GM19463 (cell line): ENCODE results near the gene ISLR.

Source experiments
- ATAC-seq: cut with Tn5 transposase; IDR thresholded peaks from one replicate; pipeline ENCODE4 v1.9.1; 2021; ENCODE audit warnings: mild to moderate bottlenecking, moderate library complexity; ENCODE audit not compliant: unreplicated experiment

ISLR gene, protein sequence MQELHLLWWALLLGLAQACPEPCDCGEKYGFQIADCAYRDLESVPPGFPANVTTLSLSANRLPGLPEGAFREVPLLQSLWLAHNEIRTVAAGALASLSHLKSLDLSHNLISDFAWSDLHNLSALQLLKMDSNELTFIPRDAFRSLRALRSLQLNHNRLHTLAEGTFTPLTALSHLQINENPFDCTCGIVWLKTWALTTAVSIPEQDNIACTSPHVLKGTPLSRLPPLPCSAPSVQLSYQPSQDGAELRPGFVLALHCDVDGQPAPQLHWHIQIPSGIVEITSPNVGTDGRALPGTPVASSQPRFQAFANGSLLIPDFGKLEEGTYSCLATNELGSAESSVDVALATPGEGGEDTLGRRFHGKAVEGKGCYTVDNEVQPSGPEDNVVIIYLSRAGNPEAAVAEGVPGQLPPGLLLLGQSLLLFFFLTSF

DNA sequence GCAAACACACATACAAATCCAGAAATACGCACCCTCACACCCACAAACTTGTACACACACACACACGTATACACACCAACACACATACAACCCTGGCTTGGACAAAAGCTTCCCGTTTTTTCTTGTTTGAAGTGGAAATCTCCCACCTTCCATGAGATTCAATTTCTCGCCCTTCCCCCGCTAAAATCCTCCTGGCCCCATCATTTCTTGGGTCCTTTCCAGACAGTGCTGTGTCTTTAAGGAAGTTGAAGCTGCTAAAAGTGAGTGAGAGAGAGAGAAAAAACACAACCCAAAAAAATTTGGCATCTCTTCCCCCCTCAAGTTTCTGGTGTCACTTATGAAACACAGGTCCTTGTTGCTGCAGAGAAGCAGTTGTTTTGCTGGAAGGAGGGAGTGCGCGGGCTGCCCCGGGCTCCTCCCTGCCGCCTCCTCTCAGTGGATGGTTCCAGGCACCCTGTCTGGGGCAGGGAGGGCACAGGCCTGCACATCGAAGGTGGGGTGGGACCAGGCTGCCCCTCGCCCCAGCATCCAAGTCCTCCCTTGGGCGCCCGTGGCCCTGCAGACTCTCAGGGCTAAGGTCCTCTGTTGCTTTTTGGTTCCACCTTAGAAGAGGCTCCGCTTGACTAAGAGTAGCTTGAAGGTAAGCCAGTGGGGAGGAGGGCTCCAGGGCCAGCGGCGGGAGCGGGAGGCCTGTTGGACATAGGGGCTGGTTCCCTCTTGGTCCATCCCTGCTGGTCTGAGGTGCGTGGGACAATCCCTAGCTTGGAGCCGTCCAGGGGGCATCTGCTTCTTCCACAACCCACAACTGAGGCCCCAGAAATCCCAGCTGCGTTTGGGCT is at the start of gene ISLR:
Gene ISLR (plus strand): TSS at position 331 of the 839 bp plus-strand sequence. CDS start 1,149 bp downstream, outside the sequence.
- no peak for ATAC-seq

DNA sequence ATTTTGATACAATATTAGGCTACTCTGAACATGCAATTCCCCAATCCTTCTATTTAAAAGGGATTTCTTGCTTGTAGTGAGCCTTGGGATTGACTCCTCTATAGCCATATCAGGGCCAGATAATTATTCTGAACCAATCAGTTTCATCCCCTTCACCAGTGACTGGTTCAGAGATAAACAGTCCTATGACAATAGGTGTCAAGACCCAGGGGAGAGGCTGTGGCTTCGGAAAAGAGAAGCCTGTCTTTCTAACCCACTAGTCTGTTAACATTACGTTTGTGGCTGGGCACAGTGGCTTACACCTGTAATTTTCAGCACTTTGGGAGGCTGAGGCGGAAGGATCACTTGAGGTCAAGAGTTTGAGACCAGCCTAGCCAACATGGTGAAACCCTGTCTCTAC is 49.3 kb upstream of the ISLR start:
- no peak for ATAC-seq

DNA sequence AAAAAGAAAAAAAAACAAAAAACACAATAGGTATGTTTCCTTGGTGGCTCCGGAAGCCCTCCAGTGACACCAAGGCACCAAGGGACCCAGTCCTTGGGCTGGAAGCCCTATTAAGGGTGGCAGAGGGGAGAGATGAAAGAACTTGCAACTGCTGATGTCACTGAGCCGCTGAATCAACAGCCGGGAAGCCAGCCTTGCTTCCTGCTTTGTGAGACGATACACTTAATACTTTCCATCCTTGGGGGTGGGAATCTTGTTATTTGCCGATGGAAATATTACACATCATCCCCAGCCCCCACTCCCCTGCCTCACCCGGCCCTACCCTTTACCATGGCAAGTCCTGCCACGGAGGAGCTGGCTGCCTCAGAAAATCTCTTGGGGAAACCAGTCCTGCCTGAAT is 48.8 kb upstream of the ISLR start:
- no peak for ATAC-seq

DNA sequence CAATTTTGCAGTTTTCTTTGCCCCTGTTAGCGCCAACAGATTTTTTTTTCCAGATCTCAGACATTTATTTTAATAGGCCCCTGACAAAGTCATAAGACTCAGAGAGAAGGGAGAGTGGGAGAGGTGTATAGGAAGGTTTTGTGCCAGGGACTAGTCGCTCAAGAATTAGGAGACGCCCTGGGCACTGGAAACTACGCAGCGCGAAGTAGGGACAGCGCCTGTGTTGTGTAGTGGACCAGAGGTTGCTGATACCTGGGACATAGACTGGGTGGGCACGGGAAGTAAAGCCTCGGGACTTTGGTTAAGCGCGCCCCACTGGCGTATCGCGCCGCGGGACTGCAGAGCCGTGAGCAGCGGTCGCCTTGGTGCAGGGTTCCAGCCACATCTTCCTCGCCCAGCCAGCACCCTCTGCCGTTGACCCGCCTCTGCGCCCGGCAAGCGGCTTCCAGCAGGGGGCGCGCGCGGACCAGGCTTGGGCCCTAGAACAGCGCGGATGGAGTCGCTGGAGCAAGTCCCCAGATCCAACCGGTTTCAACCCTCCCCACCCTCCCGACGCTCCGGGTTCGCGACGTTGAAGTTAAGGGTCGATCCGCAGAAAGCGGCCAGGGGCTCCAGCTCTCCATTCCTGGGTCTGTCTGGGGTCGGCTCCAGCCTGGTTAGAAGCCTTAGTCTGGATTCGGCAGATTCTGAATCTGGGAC is 46.1 kb upstream of the ISLR start:
- ATAC-seq: no peak

DNA sequence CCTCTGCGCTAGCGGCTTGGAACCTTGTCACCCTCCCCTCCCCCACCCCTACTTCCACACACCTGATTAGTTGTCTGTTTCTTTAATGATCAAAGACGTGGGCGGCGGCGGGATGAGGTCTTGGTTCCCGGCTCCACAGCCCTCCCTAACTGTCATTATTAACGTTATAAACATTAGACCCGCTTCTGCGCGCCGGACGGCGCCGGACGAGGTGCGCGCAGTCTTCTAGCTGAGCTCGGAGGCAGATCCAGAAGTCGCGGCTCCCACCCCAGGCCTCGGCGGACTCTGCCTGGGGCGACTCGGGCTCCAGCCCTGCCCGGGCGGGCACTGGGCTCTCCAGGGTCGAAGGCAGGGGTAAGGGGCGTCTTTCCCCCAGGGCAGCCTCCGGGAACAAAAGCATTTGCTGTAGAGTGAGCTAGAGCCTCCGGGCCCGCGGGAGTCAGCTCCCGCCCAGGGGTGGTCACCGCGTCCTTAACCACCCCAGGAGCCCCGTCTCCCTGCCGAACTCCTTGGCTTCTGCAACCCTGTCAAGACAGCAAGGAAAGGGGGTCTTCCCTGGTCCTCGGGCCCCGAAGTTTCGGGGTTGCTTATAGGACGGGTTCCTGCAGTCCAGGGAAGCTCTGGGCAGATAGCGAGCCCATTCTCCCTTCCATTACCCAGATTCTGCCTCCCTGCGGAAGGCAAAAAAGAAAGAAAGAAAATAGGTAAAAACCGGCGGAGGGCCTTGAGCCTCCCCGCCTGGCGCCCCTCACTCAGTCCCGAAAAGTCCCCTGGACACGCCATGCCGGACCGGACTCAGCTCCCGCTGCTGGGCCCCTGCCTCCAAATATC is 45.3 kb upstream of the ISLR start:
- ATAC-seq: no peak

DNA sequence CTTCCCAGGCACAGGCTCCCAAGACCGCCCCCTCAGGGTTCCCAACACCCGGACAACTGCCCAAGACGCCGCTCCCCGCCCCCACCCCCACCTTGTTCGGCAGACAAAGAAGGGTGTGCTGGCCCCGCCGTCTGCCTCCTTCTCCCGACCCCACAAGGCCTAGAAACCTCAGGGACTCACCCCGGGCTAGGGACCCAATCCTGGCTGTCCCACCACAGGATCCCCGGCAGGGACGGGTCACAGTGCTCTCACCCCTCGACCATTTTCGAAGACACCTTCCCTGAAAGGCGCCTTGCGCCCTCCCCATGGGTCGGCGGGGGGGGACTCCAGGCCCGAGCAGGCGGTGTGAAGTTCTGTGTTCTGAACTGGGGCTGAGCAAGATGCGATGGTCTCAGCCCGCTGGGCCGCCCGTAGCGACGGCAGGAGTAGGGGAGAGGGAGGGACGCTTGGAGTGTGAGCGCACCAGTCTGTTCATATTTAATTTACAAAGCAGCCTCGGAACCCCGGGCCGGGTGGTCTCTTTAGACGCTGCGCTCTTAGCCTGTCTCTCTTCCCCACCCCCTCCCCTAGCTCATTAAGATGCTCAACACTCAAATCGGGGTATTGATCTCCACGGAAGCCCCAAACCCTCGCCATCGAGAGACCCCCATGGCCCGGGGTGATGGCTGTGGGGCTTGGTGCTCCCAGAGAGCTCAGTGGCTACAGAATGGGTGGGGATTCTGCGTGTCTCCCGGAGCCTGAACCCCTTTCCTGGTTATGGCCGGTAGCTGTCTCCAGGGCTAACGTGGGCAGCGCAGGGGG is 44.5 kb upstream of the ISLR start:
- ATAC-seq: no peak

DNA sequence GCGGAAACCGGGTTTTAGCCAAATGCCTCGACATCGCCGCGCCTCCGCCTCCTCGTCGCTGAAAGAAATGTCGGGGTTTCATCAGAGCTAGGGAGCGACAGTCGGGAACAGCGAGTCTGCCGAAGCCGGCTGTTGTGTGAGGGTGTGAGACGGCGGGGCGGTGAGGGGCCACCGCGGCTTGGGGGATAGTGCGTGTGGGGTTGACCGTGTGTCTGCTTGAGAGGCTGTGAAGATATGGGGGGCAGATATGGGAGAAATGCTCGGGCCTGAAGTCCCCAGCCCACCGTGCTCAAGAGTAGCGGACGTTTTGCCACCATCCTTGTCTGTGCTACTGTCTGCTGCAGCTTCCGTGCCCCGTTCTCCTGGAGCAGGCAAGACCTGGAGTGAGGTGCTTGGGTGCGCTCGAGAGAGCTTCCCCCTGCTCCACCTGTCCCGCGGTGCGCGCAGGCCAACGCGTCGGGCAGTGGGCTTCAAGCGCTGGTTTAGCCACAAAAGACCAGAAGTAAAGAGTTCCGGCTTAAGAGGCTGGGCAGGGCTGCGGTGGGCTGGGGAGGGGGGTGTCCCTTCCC is 43.8 kb upstream of the ISLR start:
- ATAC-seq: no peak

DNA sequence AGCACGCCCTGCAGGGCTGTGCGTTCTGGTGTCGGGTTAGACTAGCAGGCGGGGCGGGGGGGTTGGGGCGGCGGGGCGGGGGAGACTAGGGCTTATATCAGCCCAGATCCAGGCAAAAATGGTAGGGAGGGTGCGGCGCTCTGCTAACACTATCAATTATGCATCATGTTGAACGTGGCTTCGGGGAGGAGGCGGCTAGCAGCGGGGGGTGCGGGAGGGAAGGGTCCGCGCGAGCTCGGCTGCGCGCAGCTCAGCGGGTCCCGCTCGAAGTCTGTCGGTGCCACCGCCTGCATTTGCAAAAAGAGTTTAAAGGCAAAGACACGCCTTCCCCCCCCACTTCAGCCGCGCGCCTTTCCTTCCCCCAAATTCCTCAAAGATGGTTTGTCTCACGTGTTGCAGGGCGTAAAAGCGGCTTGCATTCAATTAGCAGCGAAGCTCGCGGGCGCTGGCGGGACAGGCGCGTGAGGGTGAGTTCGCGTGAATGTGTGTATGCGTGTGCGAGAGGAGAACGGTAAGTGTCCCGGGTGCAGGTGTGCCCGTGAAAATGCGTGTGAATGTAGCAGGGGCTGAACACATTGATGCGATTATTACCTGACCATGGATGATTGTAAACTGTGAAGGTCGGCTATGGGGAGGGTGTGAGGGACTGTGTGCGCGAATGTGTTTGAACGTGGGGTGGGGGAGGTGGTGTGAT is 43.2 kb upstream of the ISLR start, which contains the start of gene ISLR2:
Gene ISLR2 (plus strand): TSS at position 432 of the 694 bp plus-strand sequence. CDS start 2,169 bp downstream, outside the sequence.
- ATAC-seq: no peak

DNA sequence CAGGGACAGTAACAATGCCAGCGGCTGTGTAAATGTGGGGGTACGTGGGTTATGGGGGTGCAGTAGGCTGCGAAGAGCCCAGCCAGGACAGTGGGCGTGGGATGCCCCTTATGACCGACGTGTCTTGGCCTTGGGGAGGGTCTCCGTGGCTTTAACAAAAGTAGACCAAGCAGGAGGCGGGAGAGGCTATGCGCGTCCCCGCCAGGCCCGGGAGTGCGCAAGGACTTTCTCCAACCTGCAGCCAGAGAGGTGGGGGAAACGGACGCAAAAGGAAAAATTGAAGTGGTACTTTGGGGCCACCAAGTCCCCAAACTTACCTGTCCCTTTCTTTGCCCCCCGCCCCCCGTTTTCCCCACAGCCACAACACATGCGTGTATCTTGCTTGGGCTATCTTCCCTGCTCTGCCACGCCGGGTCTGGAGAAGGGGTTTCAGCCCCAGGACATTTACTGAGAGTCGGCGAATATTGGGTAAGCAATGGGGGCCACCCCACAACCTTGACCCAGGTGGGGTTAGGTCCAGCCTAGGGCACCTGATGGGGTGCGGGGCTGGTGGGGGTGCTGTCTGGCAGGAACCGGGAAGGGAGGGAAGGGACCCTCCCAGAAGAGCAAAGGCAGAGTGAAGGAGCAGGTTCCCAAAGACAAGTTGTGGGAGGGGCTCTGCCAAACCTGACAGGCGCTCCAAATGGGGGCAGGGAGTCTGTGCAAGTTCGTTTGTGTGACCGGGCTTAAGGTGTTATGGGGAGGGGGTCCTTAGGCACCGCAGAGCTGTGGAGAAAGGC is 42.5 kb upstream of the ISLR start:
- no peak for ATAC-seq

DNA sequence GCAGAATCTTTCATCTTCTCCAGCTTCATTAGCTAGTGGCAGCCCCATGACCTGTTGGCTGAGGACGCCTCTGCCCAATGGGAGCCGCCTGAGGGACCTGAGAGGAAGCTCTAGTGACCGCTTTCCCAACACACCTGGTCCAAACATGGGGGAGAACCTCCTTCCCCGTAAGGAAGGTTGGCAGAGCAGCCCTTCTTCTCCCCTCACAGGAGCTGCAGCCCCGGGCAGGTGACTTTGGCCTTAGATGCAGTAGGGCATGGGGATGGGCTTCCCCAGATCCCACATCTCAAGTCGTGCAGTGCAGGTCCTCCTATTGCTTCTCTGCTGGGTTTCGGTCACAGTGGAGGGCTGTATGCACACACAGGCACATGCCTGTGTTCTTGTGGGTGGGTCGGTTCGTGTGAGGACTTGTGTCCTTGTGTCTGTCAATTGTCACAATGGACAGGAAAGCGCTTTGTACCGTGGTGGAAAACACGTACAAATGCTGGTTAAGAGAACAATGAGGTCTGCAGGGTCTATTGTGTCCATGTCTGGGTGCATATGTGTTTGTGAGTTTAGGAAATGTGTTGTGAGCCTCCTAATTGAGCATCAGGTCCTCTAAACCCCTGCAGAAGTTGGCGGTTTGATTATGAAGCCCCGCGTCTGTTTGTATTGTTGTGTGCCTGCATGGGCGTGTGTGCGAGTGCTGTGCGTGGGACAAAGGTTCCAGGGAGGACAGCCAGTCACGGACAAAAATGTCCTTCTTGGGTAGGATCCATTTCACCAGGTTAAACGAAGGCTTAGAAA is 41.7 kb upstream of the ISLR start:
- no peak for ATAC-seq

DNA sequence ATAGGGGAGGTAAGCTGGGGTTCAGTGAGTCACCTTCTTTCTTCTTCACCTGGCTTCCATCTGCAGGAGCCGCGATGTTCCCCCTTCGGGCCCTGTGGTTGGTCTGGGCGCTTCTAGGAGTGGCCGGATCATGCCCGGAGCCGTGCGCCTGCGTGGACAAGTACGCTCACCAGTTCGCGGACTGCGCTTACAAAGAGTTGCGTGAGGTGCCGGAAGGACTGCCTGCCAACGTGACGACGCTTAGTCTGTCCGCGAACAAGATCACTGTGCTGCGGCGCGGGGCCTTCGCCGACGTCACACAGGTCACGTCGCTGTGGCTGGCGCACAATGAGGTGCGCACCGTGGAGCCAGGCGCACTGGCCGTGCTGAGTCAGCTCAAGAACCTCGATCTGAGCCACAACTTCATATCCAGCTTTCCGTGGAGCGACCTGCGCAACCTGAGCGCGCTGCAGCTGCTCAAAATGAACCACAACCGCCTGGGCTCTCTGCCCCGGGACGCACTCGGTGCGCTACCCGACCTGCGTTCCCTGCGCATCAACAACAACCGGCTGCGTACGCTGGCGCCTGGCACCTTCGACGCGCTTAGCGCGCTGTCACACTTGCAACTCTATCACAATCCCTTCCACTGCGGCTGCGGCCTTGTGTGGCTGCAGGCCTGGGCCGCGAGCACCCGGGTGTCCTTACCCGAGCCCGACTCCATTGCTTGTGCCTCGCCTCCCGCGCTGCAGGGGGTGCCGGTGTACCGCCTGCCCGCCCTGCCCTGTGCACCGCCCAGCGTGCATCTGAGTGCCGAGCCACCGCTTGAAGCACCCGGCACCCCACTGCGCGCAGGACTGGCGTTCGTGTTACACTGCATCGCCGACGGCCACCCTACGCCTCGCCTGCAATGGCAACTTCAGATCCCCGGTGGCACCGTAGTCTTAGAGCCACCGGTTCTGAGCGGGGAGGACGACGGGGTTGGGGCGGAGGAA is 40.5 kb upstream of the ISLR start:
- ATAC-seq: no peak

DNA sequence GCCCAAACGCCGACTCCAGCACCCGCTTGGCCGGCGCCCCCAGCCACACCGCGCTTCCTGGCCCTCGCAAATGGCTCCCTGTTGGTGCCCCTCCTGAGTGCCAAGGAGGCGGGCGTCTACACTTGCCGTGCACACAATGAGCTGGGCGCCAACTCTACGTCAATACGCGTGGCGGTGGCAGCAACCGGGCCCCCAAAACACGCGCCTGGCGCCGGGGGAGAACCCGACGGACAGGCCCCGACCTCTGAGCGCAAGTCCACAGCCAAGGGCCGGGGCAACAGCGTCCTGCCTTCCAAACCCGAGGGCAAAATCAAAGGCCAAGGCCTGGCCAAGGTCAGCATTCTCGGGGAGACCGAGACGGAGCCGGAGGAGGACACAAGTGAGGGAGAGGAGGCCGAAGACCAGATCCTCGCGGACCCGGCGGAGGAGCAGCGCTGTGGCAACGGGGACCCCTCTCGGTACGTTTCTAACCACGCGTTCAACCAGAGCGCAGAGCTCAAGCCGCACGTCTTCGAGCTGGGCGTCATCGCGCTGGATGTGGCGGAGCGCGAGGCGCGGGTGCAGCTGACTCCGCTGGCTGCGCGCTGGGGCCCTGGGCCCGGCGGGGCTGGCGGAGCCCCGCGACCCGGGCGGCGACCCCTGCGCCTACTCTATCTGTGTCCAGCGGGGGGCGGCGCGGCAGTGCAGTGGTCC is 39.7 kb upstream of the ISLR start:
- no peak for ATAC-seq

DNA sequence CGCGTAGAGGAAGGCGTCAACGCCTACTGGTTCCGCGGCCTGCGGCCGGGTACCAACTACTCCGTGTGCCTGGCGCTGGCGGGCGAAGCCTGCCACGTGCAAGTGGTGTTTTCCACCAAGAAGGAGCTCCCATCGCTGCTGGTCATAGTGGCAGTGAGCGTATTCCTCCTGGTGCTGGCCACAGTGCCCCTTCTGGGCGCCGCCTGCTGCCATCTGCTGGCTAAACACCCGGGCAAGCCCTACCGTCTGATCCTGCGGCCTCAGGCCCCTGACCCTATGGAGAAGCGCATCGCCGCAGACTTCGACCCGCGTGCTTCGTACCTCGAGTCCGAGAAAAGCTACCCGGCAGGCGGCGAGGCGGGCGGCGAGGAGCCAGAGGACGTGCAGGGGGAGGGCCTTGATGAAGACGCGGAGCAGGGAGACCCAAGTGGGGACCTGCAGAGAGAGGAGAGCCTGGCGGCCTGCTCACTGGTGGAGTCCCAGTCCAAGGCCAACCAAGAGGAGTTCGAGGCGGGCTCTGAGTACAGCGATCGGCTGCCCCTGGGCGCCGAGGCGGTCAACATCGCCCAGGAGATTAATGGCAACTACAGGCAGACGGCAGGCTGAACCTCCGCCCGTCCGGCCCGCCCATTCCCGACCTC is 39.0 kb upstream of the ISLR start:
- no peak for ATAC-seq

DNA sequence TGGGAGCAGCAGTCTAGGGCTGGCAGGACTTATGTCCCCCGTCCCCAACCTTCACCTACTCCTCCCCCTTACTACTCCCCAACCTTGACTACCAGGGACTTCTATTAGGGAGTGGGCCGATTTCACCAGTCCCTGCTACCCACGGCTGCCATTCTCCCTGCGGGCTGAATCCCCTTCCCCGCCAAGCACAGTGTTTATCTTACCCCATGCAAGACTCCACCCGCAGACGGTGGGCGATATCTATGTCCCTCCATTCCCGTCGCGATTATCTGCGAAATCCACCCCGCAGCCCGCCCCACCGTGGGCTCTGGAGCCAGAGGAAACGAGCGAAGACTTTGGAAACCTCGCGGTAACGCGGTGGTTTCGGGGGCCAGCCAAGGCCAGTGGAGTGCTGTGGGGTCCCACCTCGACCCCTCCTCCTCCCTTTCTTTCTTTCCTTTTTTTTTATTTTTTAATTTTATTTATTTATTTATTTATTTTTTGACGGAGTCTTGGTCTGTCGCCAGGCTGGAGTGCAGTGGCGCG is 38.4 kb upstream of the ISLR start:
- no peak for ATAC-seq

DNA sequence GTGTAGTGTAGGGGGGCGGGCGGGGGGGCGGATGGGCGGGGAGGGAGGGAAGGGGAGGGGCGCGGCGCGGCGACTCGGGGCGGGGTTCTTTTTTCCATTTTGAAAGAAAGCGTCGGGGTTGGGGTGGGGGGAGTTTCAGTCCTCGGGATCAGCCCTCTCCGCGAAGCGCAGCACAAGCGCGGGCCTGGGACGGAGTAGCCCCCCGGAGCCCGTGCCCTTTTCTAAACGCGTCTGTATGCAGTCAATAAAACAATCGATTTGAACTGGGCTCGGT is 37.0 kb upstream of the ISLR start:
- ATAC-seq: no peak
